GM21423 (cell line): ENCODE results near the gene RPL11.
"Not testable (repeated sequence)": the region's sequence is repeated elsewhere in the genome, so short reads cannot be mapped to it uniquely, and the experiment has no call there.

Experiments used
- ATAC-seq: cut with Tn5 transposase; IDR thresholded peaks from one replicate; pipeline ENCODE4 v1.9.1; 2021; ENCODE audit warnings: mild to moderate bottlenecking, moderate library complexity; ENCODE audit not compliant: unreplicated experiment

The RPL11 gene

DNA sequence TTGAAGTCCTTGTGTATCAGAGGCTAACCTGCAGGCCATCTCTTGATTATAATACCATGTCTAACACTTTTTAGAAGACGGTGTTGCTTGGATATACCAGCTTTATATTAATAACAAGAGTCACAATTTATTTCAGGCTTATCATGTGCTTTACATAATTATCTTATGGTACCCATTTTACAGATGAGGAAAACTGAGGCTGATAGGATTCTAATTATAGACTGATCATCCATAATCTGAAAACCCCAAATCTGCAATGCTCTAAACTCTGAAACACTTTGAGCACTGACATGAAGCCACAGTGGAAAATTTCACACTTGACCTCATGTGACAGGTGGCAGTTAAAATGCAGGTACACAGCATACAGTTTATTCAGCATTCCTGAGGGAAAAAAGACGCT, 7.2 kb upstream of the RPL11 start:
- no peak for ATAC-seq

DNA sequence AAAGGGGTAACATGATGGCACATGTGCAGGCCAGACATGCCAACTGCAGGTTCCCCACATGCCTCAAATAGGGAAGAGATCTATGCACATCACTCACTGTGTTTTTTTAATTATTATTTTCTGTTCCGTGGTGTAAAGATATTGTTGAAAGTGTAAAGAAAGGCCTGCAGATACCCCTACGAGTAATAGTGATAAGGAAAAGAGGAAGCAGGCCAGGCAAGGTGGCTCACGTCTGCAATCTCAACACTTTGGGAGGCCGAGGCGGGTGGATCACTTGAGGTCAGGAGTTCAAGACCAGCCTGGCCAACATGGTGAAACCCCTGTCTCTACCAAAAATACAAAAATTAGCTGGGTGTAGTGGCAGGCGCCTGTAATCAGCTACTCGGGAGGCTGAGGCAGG, 6.4 kb upstream of the RPL11 start:
- ATAC-seq: not testable (repeated sequence)

DNA sequence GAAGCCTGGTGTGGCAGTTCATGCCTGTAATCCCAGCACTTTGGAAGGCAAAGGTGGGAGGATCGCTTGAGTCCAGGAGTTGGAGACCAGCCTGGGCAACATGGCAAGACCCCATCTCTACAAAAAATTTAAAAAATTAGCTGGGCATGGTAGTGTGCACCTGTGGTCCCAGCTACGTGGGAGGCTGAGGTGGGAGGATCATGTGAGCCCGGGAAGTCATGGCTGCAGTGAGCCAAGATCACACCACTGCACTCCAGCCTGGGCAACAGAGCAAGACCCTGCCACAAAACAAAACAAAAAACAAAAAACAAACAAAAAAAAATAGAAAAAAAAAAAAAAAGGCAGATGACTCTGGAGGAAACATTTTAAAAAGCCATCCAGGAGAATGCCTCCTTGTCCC, 3.9 kb upstream of the RPL11 start:
- not testable (repeated sequence) for ATAC-seq

DNA sequence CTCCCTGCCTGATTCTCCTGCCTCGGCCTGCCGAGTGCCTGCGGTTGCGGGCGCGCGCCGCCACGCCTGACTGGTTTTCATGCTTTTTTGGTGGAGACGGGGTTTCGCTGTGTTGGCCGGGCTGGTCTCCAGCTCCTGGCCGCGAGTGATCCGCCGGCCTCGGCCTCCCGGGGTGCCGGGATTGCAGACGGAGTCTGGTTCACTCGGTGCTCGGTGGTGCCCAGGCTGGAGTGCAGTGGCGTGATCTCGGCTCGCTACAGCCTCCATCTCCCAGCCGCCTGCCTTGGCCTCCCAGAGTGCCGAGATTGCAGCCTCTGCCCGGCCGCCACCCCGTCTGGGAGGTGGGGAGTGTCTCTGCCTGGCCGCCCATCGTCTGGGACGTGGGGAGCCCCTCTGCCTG, 3.3 kb upstream of the RPL11 start:
- ATAC-seq: not testable (repeated sequence)

DNA sequence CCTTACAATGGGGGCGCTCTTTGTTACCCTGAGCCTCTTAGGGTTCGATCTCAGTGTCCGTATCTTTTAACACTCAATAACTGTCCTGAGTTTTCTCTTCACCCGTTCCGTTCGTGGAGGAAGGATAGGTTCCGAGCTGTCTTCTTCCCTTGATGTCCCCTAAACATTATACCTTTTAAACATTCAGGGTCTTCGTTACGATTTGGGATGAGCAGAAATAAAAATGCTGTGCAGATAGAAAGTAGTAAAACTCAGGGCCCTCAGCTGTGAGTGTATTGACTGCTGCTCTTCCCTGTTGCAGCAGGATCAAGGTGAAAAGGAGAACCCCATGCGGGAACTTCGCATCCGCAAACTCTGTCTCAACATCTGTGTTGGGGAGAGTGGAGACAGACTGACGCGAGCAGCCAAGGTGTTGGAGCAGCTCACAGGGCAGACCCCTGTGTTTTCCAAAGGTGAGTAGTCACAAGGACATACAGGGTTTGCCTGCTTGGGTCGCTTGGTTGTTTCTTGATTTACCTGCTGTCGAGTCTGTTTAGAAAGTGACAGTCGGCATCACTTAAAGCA, 784 bp downstream of the RPL11 start:
- ATAC-seq: no peak

DNA sequence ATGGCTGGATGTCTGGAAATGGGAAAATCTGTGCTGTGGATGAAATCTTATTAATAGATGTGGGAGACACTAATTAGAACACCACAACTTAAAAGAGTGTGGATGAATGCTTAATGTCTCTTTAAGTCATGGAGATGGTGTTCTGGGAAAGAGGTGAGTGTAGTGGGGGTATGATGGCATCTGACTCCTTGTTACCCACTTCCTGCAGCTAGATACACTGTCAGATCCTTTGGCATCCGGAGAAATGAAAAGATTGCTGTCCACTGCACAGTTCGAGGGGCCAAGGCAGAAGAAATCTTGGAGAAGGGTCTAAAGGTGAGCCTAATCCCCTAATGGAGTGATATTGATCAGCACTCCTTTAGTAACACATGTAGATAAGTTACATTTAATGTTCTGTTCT, 2.0 kb downstream of the RPL11 start:
- ATAC-seq: no peak

DNA sequence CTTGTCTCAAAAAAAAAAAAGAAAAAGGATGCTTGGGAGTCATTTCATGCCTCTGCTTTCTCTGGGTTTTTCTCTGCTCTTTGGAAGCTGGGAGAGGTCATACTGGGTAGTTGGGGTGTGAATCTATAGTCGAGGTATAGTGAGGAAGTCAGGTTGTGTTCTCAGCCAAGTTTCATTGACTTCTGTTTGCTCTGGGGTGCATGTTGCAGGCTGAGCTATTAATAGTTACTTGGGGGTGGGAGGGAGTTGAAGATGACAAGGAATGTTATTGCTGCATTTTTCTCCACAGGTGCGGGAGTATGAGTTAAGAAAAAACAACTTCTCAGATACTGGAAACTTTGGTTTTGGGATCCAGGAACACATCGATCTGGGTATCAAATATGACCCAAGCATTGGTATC, 2.8 kb downstream of the RPL11 start:
- ATAC-seq: no peak

DNA sequence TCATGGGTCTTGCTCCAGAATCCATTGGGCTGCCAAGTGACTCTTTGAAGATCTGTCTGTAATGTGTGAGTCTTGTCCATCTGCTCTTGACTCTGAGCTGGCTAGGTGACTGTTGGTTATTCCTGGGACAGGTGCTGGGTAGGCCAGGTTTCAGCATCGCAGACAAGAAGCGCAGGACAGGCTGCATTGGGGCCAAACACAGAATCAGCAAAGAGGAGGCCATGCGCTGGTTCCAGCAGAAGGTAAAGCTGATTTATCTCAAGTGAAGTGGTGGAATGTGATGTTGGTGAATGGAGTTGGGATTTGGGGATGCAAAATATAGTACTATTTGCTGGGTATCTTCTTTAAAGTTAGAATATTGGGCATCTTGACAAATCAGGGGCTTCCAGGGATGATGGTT, 4.1 kb downstream of the RPL11 start:
- ATAC-seq: no peak

DNA sequence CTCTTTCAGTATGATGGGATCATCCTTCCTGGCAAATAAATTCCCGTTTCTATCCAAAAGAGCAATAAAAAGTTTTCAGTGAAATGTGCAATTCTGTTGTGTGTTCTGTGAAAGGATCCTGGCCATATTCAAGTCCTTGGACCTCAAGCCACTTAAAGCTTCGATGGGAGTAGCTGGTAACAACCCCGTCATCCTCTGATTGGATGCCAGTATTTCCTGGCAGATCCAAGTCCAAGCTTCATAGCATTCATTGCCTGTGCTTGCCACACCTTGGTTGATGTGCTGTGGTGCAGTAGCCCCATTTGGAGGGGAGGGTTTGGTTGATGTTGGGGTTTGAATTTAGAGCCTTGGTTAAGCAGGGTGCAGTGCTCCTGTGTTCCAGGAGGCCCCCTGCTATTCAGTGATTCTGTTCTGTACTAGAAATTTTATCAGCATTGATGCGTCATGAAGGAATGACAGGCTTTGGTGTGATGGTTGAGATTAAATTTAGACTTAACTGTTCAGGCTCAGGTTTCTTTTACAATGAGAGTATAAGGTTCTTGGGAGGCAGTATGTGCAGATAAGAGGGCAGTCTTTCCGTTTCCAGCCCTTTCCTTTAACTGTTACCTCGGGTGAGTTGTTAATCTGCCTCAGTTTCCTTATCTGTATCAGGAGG, 4.9 kb downstream of the RPL11 start:
- ATAC-seq: no peak

DNA sequence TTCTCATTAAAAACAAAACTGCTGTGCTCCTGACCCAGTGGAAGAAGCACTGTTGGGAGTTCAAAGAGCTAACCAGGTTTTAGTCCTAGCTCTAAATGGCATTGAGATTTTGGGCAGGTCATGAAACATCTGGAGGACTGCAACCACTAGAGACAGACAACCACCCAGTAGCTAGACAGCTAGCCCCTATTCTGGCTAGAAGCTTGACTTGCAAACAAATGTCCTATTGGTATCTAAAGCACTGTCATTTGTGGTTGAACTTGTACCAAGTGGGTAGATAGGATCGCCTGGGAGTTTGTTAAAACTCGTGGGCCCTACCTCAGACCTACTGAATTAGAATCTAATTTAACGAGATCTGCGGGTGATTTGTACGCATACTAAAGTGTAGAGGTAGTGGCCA, 6.9 kb downstream of the RPL11 start:
- no peak for ATAC-seq

DNA sequence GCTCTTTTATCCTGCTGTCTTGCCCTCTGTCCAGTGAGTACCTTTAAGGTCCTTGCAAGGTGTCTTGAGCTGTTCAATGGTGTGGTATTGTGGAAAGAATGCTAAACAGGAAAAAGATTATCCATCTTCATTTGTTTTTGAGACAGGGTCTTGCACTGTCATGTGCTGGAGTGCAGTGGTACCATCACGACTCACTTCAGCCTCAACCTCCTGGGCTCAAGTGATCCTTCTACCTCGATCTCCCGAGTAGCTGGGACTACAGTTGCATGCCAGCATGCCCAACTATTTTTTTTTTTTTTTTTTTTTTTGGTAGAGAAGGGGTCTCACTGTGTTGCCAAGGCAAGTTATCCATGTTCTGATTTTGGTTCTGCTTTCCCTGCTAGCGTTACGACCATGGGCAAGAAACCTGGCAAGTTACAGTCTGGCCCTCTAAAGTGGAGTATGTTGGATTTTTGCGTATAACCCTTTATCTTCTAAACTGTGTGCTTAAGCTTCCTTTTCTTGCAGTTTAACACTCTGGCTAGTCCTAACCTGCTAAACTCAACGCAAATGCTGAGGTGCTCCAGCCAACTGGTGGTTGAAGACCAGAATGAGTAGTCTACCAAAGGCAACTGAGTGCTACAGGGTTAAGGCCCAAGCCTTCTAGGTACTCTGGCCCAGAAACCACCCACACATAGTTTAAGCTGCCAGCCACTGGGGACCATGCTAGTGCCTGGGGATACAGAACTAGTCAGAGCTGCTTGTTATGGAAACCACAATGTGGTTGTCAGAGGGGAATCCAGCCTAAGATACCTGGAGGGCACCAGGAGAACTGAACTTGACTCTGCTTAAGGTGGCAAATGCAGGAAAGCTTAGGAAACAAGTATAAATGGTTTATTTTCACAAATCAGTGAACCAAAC, 7.9 kb downstream of the RPL11 start:
- ATAC-seq: no peak

DNA sequence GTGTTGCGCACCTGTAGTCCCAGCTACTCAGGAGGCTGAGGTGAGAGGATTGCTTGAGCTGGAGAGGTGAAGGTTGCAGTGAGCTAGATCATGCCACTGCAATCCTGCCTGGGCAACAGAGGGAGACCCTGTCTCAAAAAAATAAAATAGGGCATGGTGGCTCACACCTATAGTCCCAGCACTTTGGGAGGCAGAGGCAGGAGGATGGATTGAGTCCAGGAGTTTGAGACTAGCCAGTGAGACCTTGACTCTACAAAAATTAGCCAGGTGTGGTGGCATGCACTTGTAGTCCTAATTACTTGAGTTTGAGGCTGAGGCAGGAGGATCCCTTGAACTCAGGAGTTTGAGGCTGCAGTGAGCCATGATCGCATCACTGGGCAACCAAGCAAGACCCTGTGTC, 9.7 kb downstream of the RPL11 start:
- no peak for ATAC-seq

DNA sequence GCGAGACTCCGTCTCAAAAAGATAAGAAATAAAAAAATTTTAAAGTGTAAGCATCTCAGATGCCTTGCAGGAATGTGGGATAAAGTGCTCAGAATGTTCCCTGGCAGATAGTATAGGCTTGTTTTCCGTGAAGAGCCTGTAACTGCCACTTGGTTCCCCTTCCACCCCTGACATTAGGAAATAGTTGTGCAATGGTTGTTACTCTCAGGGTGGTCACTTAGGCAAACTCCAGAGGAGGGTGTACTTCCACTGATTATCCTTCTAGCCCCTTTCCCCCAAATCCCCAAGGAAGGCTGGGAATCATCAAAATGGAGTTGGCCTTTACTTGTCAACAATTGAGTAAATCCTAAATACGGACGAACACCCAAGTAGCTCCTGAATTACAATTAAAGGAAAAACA, 10.4 kb downstream of the RPL11 start:
- ATAC-seq: no peak

DNA sequence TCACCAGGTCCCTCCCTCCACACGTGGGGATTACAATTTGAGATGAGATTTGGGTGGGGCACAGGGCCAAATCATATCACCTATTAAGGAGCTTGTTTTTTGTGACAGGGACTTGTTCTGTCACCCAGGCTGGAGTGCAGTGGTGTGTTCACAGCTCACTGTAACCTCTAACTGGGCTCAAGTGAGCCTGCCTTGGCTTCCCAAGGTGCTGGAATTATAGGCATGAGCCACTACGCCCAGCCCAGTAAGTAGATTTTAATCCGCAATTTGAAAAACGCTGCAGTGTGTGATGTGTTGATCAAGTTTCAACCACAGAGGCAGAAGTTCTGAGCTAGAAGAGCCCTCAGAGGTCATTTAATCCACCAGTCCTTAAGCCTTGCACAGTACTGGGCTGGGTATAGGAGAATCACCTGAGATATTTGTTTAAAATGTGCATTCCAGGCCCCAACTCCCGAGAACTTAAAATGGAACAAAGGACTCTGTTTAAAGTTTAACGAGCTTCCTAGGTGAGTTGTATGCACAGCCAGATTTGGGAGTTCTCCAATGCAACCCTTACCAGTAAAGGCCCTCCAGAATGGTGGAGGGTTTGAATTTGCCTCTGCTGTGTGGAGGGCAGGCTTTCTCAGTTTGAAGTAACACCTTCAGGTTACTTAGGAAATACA, 13.4 kb downstream of the RPL11 start:
- no peak for ATAC-seq

DNA sequence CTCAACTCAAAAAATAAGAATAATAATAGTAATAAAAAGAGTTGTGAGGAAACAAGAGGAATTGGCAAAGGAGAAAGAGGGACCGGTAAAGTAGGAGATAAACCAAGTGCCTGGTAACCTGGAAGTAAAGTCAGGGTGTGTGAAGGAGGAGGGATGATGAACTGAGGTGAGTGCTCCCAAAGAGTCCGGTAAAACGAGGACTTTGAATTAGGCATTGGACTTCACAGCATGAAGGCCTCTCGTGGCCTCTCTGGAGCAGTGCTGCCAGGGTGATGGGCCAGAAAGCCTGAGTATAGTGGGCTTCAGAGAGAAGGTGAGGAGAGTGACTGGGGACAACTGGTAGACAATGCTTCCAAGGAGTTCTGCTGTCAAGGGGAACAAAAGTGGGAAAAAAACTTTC, 17.6 kb downstream of the RPL11 start:
- no peak for ATAC-seq

DNA sequence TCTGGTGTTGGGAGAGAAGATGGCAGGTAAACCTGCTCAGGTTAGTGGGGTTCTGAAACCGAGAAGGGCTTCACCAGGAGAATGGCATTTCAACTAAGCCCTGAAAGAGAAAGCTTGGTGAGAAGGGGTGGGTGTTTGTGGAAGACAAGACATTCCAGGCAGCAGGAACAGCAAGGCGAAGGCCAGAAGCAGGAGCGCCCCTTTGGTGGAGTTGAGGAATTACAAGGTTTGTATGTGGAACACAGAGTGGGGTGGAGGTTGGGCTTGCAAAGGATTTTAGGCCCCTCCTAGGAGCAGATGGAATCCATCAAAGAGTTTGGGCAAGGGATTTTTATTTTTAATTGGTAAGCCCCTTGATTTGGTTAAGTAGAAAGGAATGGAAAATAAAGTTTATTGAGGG, 26.9 kb downstream of the RPL11 start:
- ATAC-seq: no peak

DNA sequence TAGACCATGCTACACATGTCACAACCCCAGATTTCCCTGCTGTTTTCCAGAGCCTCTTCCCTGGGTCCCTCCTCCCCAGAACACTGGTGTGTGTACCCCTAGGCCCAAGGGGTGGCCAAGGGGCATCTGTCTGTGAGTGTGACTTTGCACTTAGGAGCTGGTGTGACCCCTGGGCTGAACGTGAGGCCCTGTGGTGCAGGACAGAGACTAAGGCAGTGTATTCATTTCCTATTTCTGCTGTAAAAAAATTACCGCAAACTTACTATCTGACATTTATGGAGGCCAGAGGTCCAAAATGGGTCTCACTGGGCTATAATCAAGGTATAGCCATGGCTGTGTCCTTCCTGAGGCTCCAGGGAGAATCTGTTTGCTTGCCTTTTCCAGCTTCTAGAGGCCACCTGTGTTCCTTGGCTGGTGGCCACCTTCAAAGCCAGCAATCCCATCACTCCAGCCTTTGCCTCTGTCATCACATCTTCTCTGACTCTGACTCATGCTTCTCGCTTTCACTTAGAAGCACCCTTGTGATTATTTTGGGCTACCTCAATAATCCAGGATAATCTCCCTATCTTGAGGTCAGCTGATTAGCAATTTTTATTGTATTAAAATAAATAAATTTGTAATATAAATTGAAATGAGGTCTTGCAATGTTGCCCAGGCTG, 27.7 kb downstream of the RPL11 start:
- ATAC-seq: no peak

DNA sequence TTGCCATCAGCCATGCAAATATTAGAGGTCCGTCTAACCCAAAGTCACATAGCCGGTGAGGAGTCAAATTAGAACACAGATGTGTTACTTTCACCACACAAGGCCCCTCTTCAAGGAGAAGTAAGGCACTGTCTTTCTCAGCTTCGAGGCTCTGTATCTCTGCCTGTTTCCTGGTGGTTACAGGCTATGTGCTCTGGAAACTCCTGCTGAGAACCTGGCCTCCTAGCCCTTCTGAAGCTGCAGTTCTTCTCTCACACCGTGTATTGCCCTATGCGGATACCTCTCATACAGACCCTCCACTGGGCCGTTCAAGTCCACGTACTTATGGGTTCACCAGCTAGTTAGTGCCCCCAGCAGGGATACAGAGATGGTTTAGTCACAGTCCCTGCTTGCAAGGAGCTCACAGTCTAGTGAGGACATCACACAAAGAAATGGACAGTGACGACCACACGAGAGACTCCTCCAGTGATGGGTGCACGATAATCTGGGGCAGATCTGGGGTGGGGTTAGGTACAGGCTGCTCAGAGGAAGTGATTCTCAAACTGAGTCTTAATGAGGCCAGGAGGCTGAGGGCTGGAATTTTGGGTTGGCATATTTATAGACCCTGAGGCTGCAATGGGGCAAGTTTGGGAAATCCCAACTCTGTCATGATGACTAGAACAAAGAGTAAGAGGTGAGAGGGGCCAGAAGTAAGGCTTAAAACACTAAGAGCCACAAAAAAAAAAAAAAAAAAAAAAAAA, 28.8 kb downstream of the RPL11 start:
- ATAC-seq: peak; percentile 66

DNA sequence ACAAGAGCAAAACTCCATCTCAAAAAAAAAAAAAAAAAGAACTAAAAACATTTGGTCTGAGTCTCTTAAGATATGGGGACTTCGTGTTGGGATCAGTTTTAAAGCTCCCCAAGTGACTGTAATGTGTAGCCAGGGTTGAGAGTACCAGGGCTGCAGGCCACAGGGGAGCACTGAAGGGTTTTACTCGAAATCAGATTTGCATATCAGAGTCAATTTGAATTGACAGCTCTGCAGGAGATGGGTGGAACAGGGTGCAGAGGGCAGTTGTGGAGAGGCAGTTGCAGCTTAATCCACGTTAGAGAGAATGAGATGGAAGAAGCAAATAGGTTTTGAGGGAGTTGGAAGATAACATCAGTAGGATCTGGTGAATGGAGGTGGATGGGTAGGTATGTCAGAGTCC, 31.0 kb downstream of the RPL11 start:
- no peak for ATAC-seq

DNA sequence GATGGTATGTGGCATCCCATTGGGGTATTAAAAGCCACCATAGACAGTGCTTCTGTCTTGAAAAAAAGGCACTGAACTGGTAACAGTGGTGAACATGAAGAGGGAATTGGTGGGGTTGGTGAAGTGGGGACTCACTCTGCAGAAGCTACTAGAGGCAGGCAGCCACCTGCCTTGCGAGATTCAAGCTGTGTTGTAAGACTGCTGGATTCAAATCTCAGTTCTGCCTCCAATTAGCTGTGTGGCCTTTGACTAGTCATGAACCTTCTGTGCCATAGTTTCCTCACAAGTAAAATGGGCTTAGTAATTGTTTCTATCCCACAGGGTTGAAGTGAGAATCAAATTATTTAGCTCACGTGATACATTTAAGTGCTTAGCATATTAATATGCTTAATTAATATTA, 35.1 kb downstream of the RPL11 start:
- no peak for ATAC-seq
